ENCODE data around the gene PNMA8B. TPM values are rescaled to one million over a fixed set of nuclear protein-coding genes. Genes with fewer than 3 reads are reported as not detected.
A peak's percentile ranks its signal among the peaks of the same experiment; 100 is the strongest.

The PNMA8B gene
- total and polyA plus RNA-seq, 4 experiments from 2014 or later = 0.24 to 1.2 (median 0.75) TPM

GRCh38 chr19:46480415-46480814 is 15.3 kb downstream of the PNMA8B start:
- Histone ChIP-seq H3K9me3 (ENCODE audit: control insufficient read depth in 1 of 2, low read length in 2 of 2) (no peaks in the 10 kb centered on the region), H3K4me1 (ENCODE audit: insufficient read depth, low read length) (no peaks in the 10 kb centered on the region), H3K27me3 (ENCODE audit: insufficient read depth, low read length) (no peaks in the 10 kb centered on the region), H3K36me3 (ENCODE audit: insufficient read depth, low read length) (no peaks in the 10 kb centered on the region), H3K27ac (ENCODE audit: low read depth, low read length) (no peak overlapping the region), H3K4me3 (ENCODE audit: low read length in 2 of 2) (no peak overlapping the region)
- H3K27ac Mint-ChIP-seq = no peak overlapping the region
- ChIA-PET CTCF (ENCODE audit: partially characterized antibody) (interaction anchor here (1.4 to 1.9 kb wide), 2 partner anchors 85 to 200 kb away, joined by 3 to 4 read pairs; no protein-coding TSS in a partner anchor), POLR2A (ENCODE audit: partially characterized antibody) (no interaction called here)
- DNase-seq = no peak
- peaks cover 0 to 6% (median 2%) of the 10 kb centered on the region in 4 donors for H3K4me1 Mint-ChIP-seq
- no peaks in the 10 kb centered on the region for H3K36me3 Mint-ChIP-seq
- peaks cover 23 to 25% of the 10 kb centered on the region in 2 donors for H3K27me3 Mint-ChIP-seq
- intact Hi-C loops (cut with micrococcal nuclease) = no loop called here
- no peaks in the 10 kb centered on the region for H3K9me3 Mint-ChIP-seq
- H3K4me3 Mint-ChIP-seq = no peak overlapping the region

- H3K27me3 ChIP-seq (ENCODE audit: insufficient read depth, low read length) = no peaks in the 10 kb centered on the region
- H3K27me3 Mint-ChIP-seq = peaks cover 26 to 31% of the 10 kb centered on the region in 2 donors
- DNase-seq = peak in 3 of 5 donors; percentile 26 to 40 (median 37)
- H3K4me1 Mint-ChIP-seq = peaks cover 0 to 6% (median 2%) of the 10 kb centered on the region in 4 donors
- H3K9me3 ChIP-seq (ENCODE audit: control insufficient read depth in 1 of 2, low read length in 2 of 2) = no peaks in the 10 kb centered on the region
- no peak overlapping the region for H3K4me3 ChIP-seq (ENCODE audit: low read length in 2 of 2)
- ChIA-PET CTCF (ENCODE audit: partially characterized antibody) (no interaction called here), POLR2A (ENCODE audit: partially characterized antibody) (no interaction called here)
- H3K9me3 Mint-ChIP-seq = no peaks in the 10 kb centered on the region
- no peaks in the 10 kb centered on the region for H3K36me3 Mint-ChIP-seq
- H3K4me1 ChIP-seq (ENCODE audit: insufficient read depth, low read length) = no peaks in the 10 kb centered on the region
- intact Hi-C loops (cut with micrococcal nuclease) = no loop called here
- H3K36me3 ChIP-seq (ENCODE audit: insufficient read depth, low read length) = no peaks in the 10 kb centered on the region
- H3K27ac Mint-ChIP-seq = peak overlapping the region in 2 of 7 donors; percentile 66 to 68
- no peak overlapping the region for H3K27ac ChIP-seq (ENCODE audit: low read depth, low read length)
- no peak overlapping the region for H3K4me3 Mint-ChIP-seq
Observed at GRCh38 chr19:46478356-46478986, 17.2 kb downstream of the PNMA8B start.

- H3K4me1 Mint-ChIP-seq = peaks cover 0 to 12% (median 2%) of the 10 kb centered on the region in 4 donors
- Histone ChIP-seq H3K27ac (ENCODE audit: low read depth, low read length) (no peak overlapping the region), H3K27me3 (ENCODE audit: insufficient read depth, low read length) (peaks cover 1% of the 10 kb centered on the region), H3K9me3 (ENCODE audit: control insufficient read depth in 1 of 2, low read length in 2 of 2) (no peaks in the 10 kb centered on the region), H3K4me3 (ENCODE audit: low read length in 2 of 2) (no peak overlapping the region), H3K4me1 (ENCODE audit: insufficient read depth, low read length) (no peaks in the 10 kb centered on the region), H3K36me3 (ENCODE audit: insufficient read depth, low read length) (no peaks in the 10 kb centered on the region)
- no peak overlapping the region for H3K27ac Mint-ChIP-seq
- ChIA-PET CTCF (ENCODE audit: partially characterized antibody) (no interaction called here), POLR2A (ENCODE audit: partially characterized antibody) (interaction anchor here (0.5 kb wide), 1 partner anchor 1316 kb away, joined by 4 read pairs; no protein-coding TSS in a partner anchor)
- peaks cover 34 to 35% of the 10 kb centered on the region in 2 donors for H3K27me3 Mint-ChIP-seq
- no peak for DNase-seq
- no peak overlapping the region for H3K4me3 Mint-ChIP-seq
- intact Hi-C loops (cut with micrococcal nuclease) = no loop called here
- H3K9me3 Mint-ChIP-seq = no peaks in the 10 kb centered on the region
- H3K36me3 Mint-ChIP-seq = no peaks in the 10 kb centered on the region
Observed at GRCh38 chr19:46475986-46476385, 19.7 kb downstream of the PNMA8B start.

GRCh38 chr19:46474211-46474610 is 21.5 kb downstream of the PNMA8B start:
- no peak for DNase-seq
- H3K4me1 ChIP-seq (ENCODE audit: insufficient read depth, low read length) = no peaks in the 10 kb centered on the region
- H3K9me3 Mint-ChIP-seq = no peaks in the 10 kb centered on the region
- no peaks in the 10 kb centered on the region for H3K36me3 Mint-ChIP-seq
- peaks cover 0 to 12% (median 2%) of the 10 kb centered on the region in 4 donors for H3K4me1 Mint-ChIP-seq
- H3K27ac Mint-ChIP-seq = no peak overlapping the region
- intact Hi-C loops (cut with micrococcal nuclease) = no loop called here
- peaks cover 10% of the 10 kb centered on the region for H3K27me3 ChIP-seq (ENCODE audit: insufficient read depth, low read length)
- CTCF ChIA-PET (ENCODE audit: partially characterized antibody) = interaction anchor here (1.1 kb wide), 1 partner anchor 78 kb away, joined by 3 read pairs; no protein-coding TSS in a partner anchor
- H3K27me3 Mint-ChIP-seq = peaks cover 34 to 42% of the 10 kb centered on the region in 2 donors
- POLR2A ChIA-PET (ENCODE audit: partially characterized antibody) = no interaction called here
- H3K36me3 ChIP-seq (ENCODE audit: insufficient read depth, low read length) = no peaks in the 10 kb centered on the region
- H3K27ac ChIP-seq (ENCODE audit: low read depth, low read length) = no peak overlapping the region
- H3K4me3 Mint-ChIP-seq = no peak overlapping the region
- H3K4me3 ChIP-seq (ENCODE audit: low read length in 2 of 2) = no peak overlapping the region
- H3K9me3 ChIP-seq (ENCODE audit: control insufficient read depth in 1 of 2, low read length in 2 of 2) = no peaks in the 10 kb centered on the region

DNA sequence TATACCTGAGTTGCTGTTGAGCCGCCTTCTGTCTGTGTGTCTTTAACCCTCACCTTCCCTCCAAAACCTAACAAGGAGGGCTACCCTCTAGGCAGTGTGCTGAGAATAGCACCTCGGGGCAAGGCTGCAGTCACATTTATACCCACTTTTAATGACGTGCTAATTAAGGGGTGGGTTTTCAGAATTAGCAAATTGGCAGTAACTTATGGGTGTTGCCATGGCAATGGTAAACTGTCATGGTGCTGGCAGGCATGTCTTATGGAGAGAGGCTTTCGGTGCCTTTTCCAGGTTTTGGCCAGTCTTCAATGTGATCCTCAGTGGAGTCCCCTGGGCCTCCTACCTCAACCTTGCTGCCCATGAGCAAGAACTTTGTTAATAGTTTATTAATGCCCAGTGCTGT is 23.1 kb downstream of the PNMA8B start:
- no peaks in the 10 kb centered on the region for H3K36me3 ChIP-seq (ENCODE audit: insufficient read depth, low read length)
- Mint-ChIP-seq H3K36me3 (no peaks in the 10 kb centered on the region), H3K4me3 (no peak overlapping the region), H3K4me1 (peaks cover 0 to 7% (median 0%) of the 10 kb centered on the region in 4 donors), H3K9me3 (no peaks in the 10 kb centered on the region), H3K27me3 (peaks cover 30 to 41% of the 10 kb centered on the region in 2 donors), H3K27ac (no peak overlapping the region)
- ChIA-PET CTCF (ENCODE audit: partially characterized antibody) (no interaction called here), POLR2A (ENCODE audit: partially characterized antibody) (no interaction called here)
- no peak for DNase-seq
- H3K27me3 ChIP-seq (ENCODE audit: insufficient read depth, low read length) = peaks cover 10% of the 10 kb centered on the region
- H3K27ac ChIP-seq (ENCODE audit: low read depth, low read length) = no peak overlapping the region
- no peaks in the 10 kb centered on the region for H3K4me1 ChIP-seq (ENCODE audit: insufficient read depth, low read length)
- no peaks in the 10 kb centered on the region for H3K9me3 ChIP-seq (ENCODE audit: control insufficient read depth in 1 of 2, low read length in 2 of 2)
- H3K4me3 ChIP-seq (ENCODE audit: low read length in 2 of 2) = no peak overlapping the region
- intact Hi-C loops (cut with micrococcal nuclease) = no loop called here

GRCh38 chr19:46471811-46472543 is 23.7 kb downstream of the PNMA8B start:
- no peaks in the 10 kb centered on the region for H3K9me3 Mint-ChIP-seq
- CTCF ChIA-PET (ENCODE audit: partially characterized antibody) = no interaction called here

DNA sequence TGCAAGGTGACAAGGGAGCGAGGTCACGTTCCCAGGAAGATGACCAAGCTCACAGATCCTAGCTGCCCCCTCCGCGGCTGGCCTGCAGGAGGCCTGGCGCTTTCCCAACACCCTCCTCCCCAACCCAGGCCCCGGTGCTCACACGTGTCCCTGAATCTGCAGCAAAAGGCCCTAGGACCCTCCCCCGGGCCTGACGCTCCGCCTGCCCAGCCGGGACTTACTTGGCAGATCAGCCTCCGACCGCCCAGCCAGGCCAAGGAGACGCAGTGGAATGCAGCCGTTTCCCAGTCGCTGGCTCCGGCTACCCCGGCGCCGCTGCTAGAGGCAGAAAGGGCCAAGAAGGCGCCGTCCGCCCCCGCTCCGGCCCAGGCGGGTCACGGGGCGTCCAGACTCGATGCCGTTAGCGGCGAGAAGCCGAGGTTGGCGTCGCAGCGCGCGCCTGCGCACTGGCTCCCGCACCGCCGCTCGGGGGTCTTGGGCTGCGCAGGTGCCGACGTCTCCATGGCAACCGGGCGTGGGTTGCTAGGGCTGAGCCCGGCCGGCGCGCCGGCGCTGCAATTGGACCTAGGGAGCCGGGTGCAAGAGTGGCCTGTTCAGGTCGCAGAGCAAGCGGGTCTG is 24.4 kb downstream of the PNMA8B start, which contains the start of gene PNMA8A:
Gene PNMA8A, minus strand, starts transcription at position 448 of the 618 bp plus-strand sequence. CDS start 528 bp downstream, outside the sequence.
- Histone ChIP-seq H3K4me1 (ENCODE audit: insufficient read depth, low read length) (no peaks in the 10 kb centered on the region), H3K27me3 (ENCODE audit: insufficient read depth, low read length) (peaks cover 10% of the 10 kb centered on the region), H3K36me3 (ENCODE audit: insufficient read depth, low read length) (no peaks in the 10 kb centered on the region), H3K9me3 (ENCODE audit: control insufficient read depth in 1 of 2, low read length in 2 of 2) (no peaks in the 10 kb centered on the region), H3K4me3 (ENCODE audit: low read length in 2 of 2) (no peak within 1 kb of the TSS), H3K27ac (ENCODE audit: low read depth, low read length) (no peak within 1 kb of the TSS)
- peaks cover 9 to 16% (median 10%) of the 10 kb centered on the region in 4 donors for H3K4me1 Mint-ChIP-seq
- H3K9me3 Mint-ChIP-seq = no peaks in the 10 kb centered on the region
- DNase-seq = no peak
- no peaks in the 10 kb centered on the region for H3K36me3 Mint-ChIP-seq
- no peak within 1 kb of the TSS for H3K27ac Mint-ChIP-seq
- ChIA-PET CTCF (ENCODE audit: partially characterized antibody) (no interaction called here), POLR2A (ENCODE audit: partially characterized antibody) (no interaction called here)
- H3K27me3 Mint-ChIP-seq = peaks cover 33 to 51% of the 10 kb centered on the region in 2 donors
- H3K4me3 Mint-ChIP-seq = peak within 1 kb of the TSS in 1 of 8 donors; percentile 16
- intact Hi-C loops (cut with micrococcal nuclease) = no loop called here

More at GRCh38 chr19:46471811-46472543, 23.7 kb downstream of the PNMA8B start:
- peaks cover 32 to 43% of the 10 kb centered on the region in 2 donors for H3K27me3 Mint-ChIP-seq
- Histone ChIP-seq H3K4me3 (ENCODE audit: low read length in 2 of 2) (no peak overlapping the region), H3K27ac (ENCODE audit: low read depth, low read length) (no peak overlapping the region), H3K27me3 (ENCODE audit: insufficient read depth, low read length) (peaks cover 10% of the 10 kb centered on the region), H3K36me3 (ENCODE audit: insufficient read depth, low read length) (no peaks in the 10 kb centered on the region), H3K4me1 (ENCODE audit: insufficient read depth, low read length) (no peaks in the 10 kb centered on the region), H3K9me3 (ENCODE audit: control insufficient read depth in 1 of 2, low read length in 2 of 2) (no peaks in the 10 kb centered on the region)
- H3K27ac Mint-ChIP-seq = no peak overlapping the region
- H3K4me1 Mint-ChIP-seq = peaks cover 2 to 9% (median 3%) of the 10 kb centered on the region in 4 donors
- no peak for DNase-seq
- H3K4me3 Mint-ChIP-seq = peak overlapping the region in 1 of 8 donors; percentile 16
- POLR2A ChIA-PET (ENCODE audit: partially characterized antibody) = no interaction called here
- intact Hi-C loops (cut with micrococcal nuclease) = no loop called here
- no peaks in the 10 kb centered on the region for H3K36me3 Mint-ChIP-seq

Data from CD4-positive, alpha-beta memory T cell (primary cell).